Activated naive CD4-positive, alpha-beta T cell treated with anti-CD3 and anti-CD28 coated beads, Interleukin-2, amount 50 U/mL, for 72 hours (primary cell): ENCODE results near the gene KRCC1. TPM values are rescaled to one million over a fixed set of nuclear protein-coding genes. Genes with fewer than 3 reads are reported as not detected.

Source experiments
- ATAC-seq, 2 donors: fragments of 150-1000 bp; cut with Tn5 transposase; 2 replicates each; pipeline ENCODE4 v1.10.0; 2021; ENCODE audit warnings: mild to moderate bottlenecking in 2 of 2, moderate library complexity in 2 of 2
- DNase-seq, 2 donors: peaks; one replicate each; pipeline ENCODE4 v3.0.0; 2021 to 2022; ENCODE audit warnings: low spot score in 2 of 2
- H3K27ac Mint-ChIP-seq, 2 donors: one replicate each; pipeline ENCODE4 v1.8.0; 2022; ENCODE audit warnings: mild to moderate bottlenecking in 2 of 2, mixed read lengths in 2 of 2
- H3K36me3 Mint-ChIP-seq, 2 donors: one replicate each; pipeline ENCODE4 v1.8.0; 2022; ENCODE audit warnings: mixed read lengths in 2 of 2
- H3K9me3 Mint-ChIP-seq, 2 donors: one replicate each; pipeline ENCODE4 v1.8.0; 2022; ENCODE audit warnings: mixed read lengths in 2 of 2
- total RNA-seq, 2 donors: library from RNA; stranded (reverse); gene quantifications; one replicate each; pipeline ENCODE4 v1.2.3, GENCODE V29; 2022

The KRCC1 gene
- 10 to 100 TPM in 1 of 2 donors, 1 to 10 TPM in 1; 1.3 to 11.7 TPM for total RNA-seq

- ATAC-seq (peak; percentile 94 to 96), DNase-seq (peak; percentile 87 to 95)
- Mint-ChIP-seq H3K27ac (peak within 1 kb of the TSS; percentile 98), H3K9me3 (no peaks in the 10 kb centered on the region), H3K36me3 (peaks cover 35 to 37% of the 10 kb centered on the region in 2 donors)
These were observed at the start of gene KRCC1 for GRCh38 chr2:88055371-88056128. Gene KRCC1 (minus strand): TSS chr2:88055783. CDS start chr2:88028563, 27,220 bp downstream.

GRCh38 chr2:88100489-88100858, 44.9 kb upstream of the KRCC1 start:
- ATAC-seq = no peak
- H3K9me3 Mint-ChIP-seq = no peaks in the 10 kb centered on the region
- no peaks in the 10 kb centered on the region for H3K36me3 Mint-ChIP-seq
- H3K27ac Mint-ChIP-seq = no peak overlapping the region
- DNase-seq = no peak

GRCh38 chr2:88099798-88100488, 44.4 kb upstream of the KRCC1 start:
- ATAC-seq (no peak), DNase-seq (no peak)
- H3K9me3 Mint-ChIP-seq = no peaks in the 10 kb centered on the region
- H3K27ac Mint-ChIP-seq = no peak overlapping the region
- H3K36me3 Mint-ChIP-seq = no peaks in the 10 kb centered on the region

GRCh38 chr2:88098558-88098900, 42.9 kb upstream of the KRCC1 start:
- DNase-seq (no peak), ATAC-seq (no peak)
- Mint-ChIP-seq H3K9me3 (no peaks in the 10 kb centered on the region), H3K36me3 (no peaks in the 10 kb centered on the region), H3K27ac (no peak overlapping the region)

GRCh38 chr2:88097891-88098557, 42.4 kb upstream of the KRCC1 start:
- DNase-seq (peak in 1 of 2 donors; percentile 7), ATAC-seq (no peak)
- Mint-ChIP-seq H3K36me3 (no peaks in the 10 kb centered on the region), H3K27ac (no peak overlapping the region), H3K9me3 (no peaks in the 10 kb centered on the region)

GRCh38 chr2:88097192-88097591, 41.6 kb upstream of the KRCC1 start:
- Mint-ChIP-seq H3K27ac (no peak overlapping the region), H3K9me3 (no peaks in the 10 kb centered on the region), H3K36me3 (no peaks in the 10 kb centered on the region)
- DNase-seq (peak in 1 of 2 donors; percentile 18), ATAC-seq (no peak)

- Mint-ChIP-seq H3K27ac (peak overlapping the region in 1 of 2 donors; percentile 43), H3K9me3 (no peaks in the 10 kb centered on the region), H3K36me3 (no peaks in the 10 kb centered on the region)
- DNase-seq = peak in 1 of 2 donors; percentile 4
- ATAC-seq = no peak
These were observed 41.1 kb upstream of the KRCC1 start for GRCh38 chr2:88096708-88097107.

- H3K36me3 Mint-ChIP-seq = no peaks in the 10 kb centered on the region
- ATAC-seq = no peak
- H3K27ac Mint-ChIP-seq = no peak overlapping the region
- no peak for DNase-seq
- no peaks in the 10 kb centered on the region for H3K9me3 Mint-ChIP-seq
These were observed 39.4 kb upstream of the KRCC1 start for GRCh38 chr2:88095022-88095421.

- no peak overlapping the region for H3K27ac Mint-ChIP-seq
- DNase-seq = no peak
- ATAC-seq = no peak
- H3K9me3 Mint-ChIP-seq = no peaks in the 10 kb centered on the region
- H3K36me3 Mint-ChIP-seq = no peaks in the 10 kb centered on the region
These were observed 37.2 kb upstream of the KRCC1 start for GRCh38 chr2:88092773-88093172.

- no peak overlapping the region for H3K27ac Mint-ChIP-seq
- no peaks in the 10 kb centered on the region for H3K36me3 Mint-ChIP-seq
These were observed 36.4 kb upstream of the KRCC1 start for GRCh38 chr2:88091943-88092342.

GRCh38 chr2:88090446-88091283, 35.1 kb upstream of the KRCC1 start:
- ATAC-seq = peak; percentile 57 to 75
- no peaks in the 10 kb centered on the region for H3K9me3 Mint-ChIP-seq
- H3K36me3 Mint-ChIP-seq = no peaks in the 10 kb centered on the region
- peak overlapping the region; percentile 43 to 88 for H3K27ac Mint-ChIP-seq
- DNase-seq = peak; percentile 3 to 7

More at GRCh38 chr2:88091943-88092342, 36.4 kb upstream of the KRCC1 start:
- peak in 1 of 2 donors; percentile 25 for DNase-seq
- ATAC-seq = no peak
- no peaks in the 10 kb centered on the region for H3K9me3 Mint-ChIP-seq

- no peak for DNase-seq
- Mint-ChIP-seq H3K27ac (no peak overlapping the region), H3K36me3 (no peaks in the 10 kb centered on the region), H3K9me3 (no peaks in the 10 kb centered on the region)
- ATAC-seq = no peak
These were observed 33.4 kb upstream of the KRCC1 start for GRCh38 chr2:88088999-88089398.

- H3K36me3 Mint-ChIP-seq = no peaks in the 10 kb centered on the region
- H3K9me3 Mint-ChIP-seq = no peaks in the 10 kb centered on the region
- ATAC-seq = no peak
- H3K27ac Mint-ChIP-seq = no peak overlapping the region
- peak in 1 of 2 donors; percentile 44 for DNase-seq
These were observed 32.2 kb upstream of the KRCC1 start for GRCh38 chr2:88087763-88088162.

GRCh38 chr2:88087073-88087472, 31.5 kb upstream of the KRCC1 start:
- H3K36me3 Mint-ChIP-seq = no peaks in the 10 kb centered on the region
- H3K9me3 Mint-ChIP-seq = no peaks in the 10 kb centered on the region
- ATAC-seq (no peak), DNase-seq (peak in 1 of 2 donors; percentile 13)
- no peak overlapping the region for H3K27ac Mint-ChIP-seq

GRCh38 chr2:88086401-88086800, 30.8 kb upstream of the KRCC1 start:
- H3K36me3 Mint-ChIP-seq = no peaks in the 10 kb centered on the region
- ATAC-seq (no peak), DNase-seq (peak in 1 of 2 donors; percentile 18)
- no peak overlapping the region for H3K27ac Mint-ChIP-seq
- H3K9me3 Mint-ChIP-seq = no peaks in the 10 kb centered on the region

- Mint-ChIP-seq H3K27ac (no peak overlapping the region), H3K9me3 (no peaks in the 10 kb centered on the region), H3K36me3 (no peaks in the 10 kb centered on the region)
- ATAC-seq (no peak), DNase-seq (peak in 1 of 2 donors; percentile 21)
These were observed 30.0 kb upstream of the KRCC1 start for GRCh38 chr2:88085602-88086001.
